ENCODE data around the gene HECW1.
"Not testable (repeated sequence)": the region's sequence is repeated elsewhere in the genome, so short reads cannot be mapped to it uniquely, and the experiment has no call there.

The HECW1 gene

GRCh38 chr7:43588477-43589132 is 476.2 kb downstream of the HECW1 start:
- no peak for DNase-seq

- no peak for DNase-seq
Measured at GRCh38 chr7:43589133-43589478, 476.7 kb downstream of the HECW1 start.

- no peak for DNase-seq
Measured at GRCh38 chr7:43589728-43590127, 477.3 kb downstream of the HECW1 start.

- no peak for DNase-seq
Measured at GRCh38 chr7:43590862-43591557, 478.6 kb downstream of the HECW1 start.

GRCh38 chr7:43591558-43592180 is 479.2 kb downstream of the HECW1 start:
- no peak for DNase-seq

- DNase-seq = no peak
Measured at GRCh38 chr7:43592326-43592725, 479.9 kb downstream of the HECW1 start.

GRCh38 chr7:43593010-43593409 is 480.6 kb downstream of the HECW1 start:
- DNase-seq = no peak

GRCh38 chr7:43594020-43594419 is 481.6 kb downstream of the HECW1 start:
- no peak for DNase-seq

- not testable (repeated sequence) for DNase-seq
Measured at GRCh38 chr7:43596426-43596825, 484.0 kb downstream of the HECW1 start.

GRCh38 chr7:43600056-43600455 is 487.6 kb downstream of the HECW1 start:
- DNase-seq = no peak

GRCh38 chr7:43602256-43602655 is 489.8 kb downstream of the HECW1 start:
- no peak for DNase-seq

- DNase-seq = no peak
Measured at GRCh38 chr7:43604251-43604650, 491.8 kb downstream of the HECW1 start.

GRCh38 chr7:43609097-43609496 is 496.6 kb downstream of the HECW1 start:
- no peak for DNase-seq

- no peak for DNase-seq
Measured at GRCh38 chr7:43612128-43612527, 499.7 kb downstream of the HECW1 start.

- no peak for DNase-seq
Measured at GRCh38 chr7:43612599-43613589, 500.4 kb downstream of the HECW1 start.
